GM06990 (cell line): ENCODE measurements around the gene TLK1.

Source experiments
- DNase-seq: peaks from one replicate; pipeline ENCODE4 v3.0.0-alpha.2; 2011; ENCODE audit not compliant: insufficient read length; ENCODE audit errors: extremely low read depth
- H3K27me3 ChIP-seq: replicated peaks from 2 replicates; pipeline ENCODE4 v1.6.0; 2011; ENCODE audit warnings: low read length; ENCODE audit not compliant: control insufficient read depth, insufficient read depth
- H3K36me3 ChIP-seq: 2 replicates; pipeline ENCODE4 v1.5.1; 2011; ENCODE audit warnings: low read length; ENCODE audit not compliant: control insufficient read depth, insufficient read depth
- H3K4me3 ChIP-seq: replicated peaks from 2 replicates; pipeline ENCODE4 v1.5.1; 2011; ENCODE audit warnings: low read depth, mild to moderate bottlenecking, control low read depth, low read length
- CTCF ChIP-seq: IDR thresholded peaks from 2 replicates; pipeline ENCODE4 v1.5.1; 2011; ENCODE audit warnings: low read length, control low read depth, mild to moderate bottlenecking, inconsistent platforms; ENCODE audit not compliant: insufficient read depth, poor library complexity, severe bottlenecking

The TLK1 gene

GRCh38 chr2:171069286-171069956, 91.3 kb downstream of the TLK1 start:
- TF ChIP-seq CTCF = no peak
- DNase-seq = no peak

GRCh38 chr2:171066110-171066509, 94.6 kb downstream of the TLK1 start:
- DNase-seq = no peak
- Histone ChIP-seq H3K4me3 (no peak overlapping the region), H3K27me3 (no peaks in the 10 kb centered on the region), H3K36me3 (0 out of 2 replicates have a peak, but pooled peaks cover 1% of the 10 kb centered on the region)
- no peak for TF ChIP-seq CTCF

More at GRCh38 chr2:171069286-171069956, 91.3 kb downstream of the TLK1 start:
- Histone ChIP-seq H3K36me3 (peaks cover 1% of the 10 kb centered on the region; the same call in 1 of the 2 replicates), H3K4me3 (no peak overlapping the region), H3K27me3 (no peaks in the 10 kb centered on the region)

GRCh38 chr2:171057575-171057974, 103.1 kb downstream of the TLK1 start:
- Histone ChIP-seq H3K4me3 (no peak overlapping the region), H3K36me3 (peaks cover 7% of the 10 kb centered on the region), H3K27me3 (no peaks in the 10 kb centered on the region)
- no peak for TF ChIP-seq CTCF
- no peak for DNase-seq

- no peak for DNase-seq
- H3K4me3 ChIP-seq = no peak overlapping the region
- TF ChIP-seq CTCF = no peak
- H3K27me3 ChIP-seq = no peaks in the 10 kb centered on the region
- H3K36me3 ChIP-seq = peaks cover 9% of the 10 kb centered on the region
Measured at GRCh38 chr2:171056307-171056706, 104.4 kb downstream of the TLK1 start.

- peaks cover 4% of the 10 kb centered on the region for H3K36me3 ChIP-seq
- H3K4me3 ChIP-seq = no peak overlapping the region
- DNase-seq = no peak
- TF ChIP-seq CTCF = no peak
- H3K27me3 ChIP-seq = no peaks in the 10 kb centered on the region
Measured at GRCh38 chr2:171049691-171050090, 111.0 kb downstream of the TLK1 start.
